ENCODE data around the gene MAEL. TPM values are rescaled to one million over a fixed set of nuclear protein-coding genes. Genes with fewer than 3 reads are reported as not detected.

The MAEL gene
- total and polyA plus RNA-seq, 2 experiments from 2014 or later, result 0.76 to 0.95 TPM

GRCh38 chr1:166956872-166957271, 32.2 kb upstream of the MAEL start (continued):
- no peak for TF ChIP-seq ETS1 (IDR thresholded peaks at IDR 0.05)
- TF ChIP-seq CTCF (conservative IDR thresholded peaks at IDR 0.05; ENCODE audit: low read depth in 2 of 2), result no peak
- no peak for TF ChIP-seq JUNB (IDR thresholded peaks at IDR 0.05; ENCODE audit: unreplicated experiment)

GRCh38 chr1:166960858-166961474, 28.1 kb upstream of the MAEL start:
- Mint-ChIP-seq H3K4me3 (no peak overlapping the region), H3K27me3 (ENCODE audit: insufficient read depth, low read depth, poor library complexity) (no peaks in the 10 kb centered on the region)
- ATAC-seq, result no peak

More at GRCh38 chr1:166960858-166961474, 28.1 kb upstream of the MAEL start:
- H4K20me1 ChIP-seq (replicated peaks; ENCODE audit: insufficient read depth), result no peaks in the 10 kb centered on the region
- H3K27me3 ChIP-seq (ENCODE audit: insufficient read depth), result no peaks in the 10 kb centered on the region
- peaks cover 2% of the 10 kb centered on the region; the same call in 1 of the 2 replicates for H3K9me2 ChIP-seq (ENCODE audit: insufficient read depth)
- Mint-ChIP-seq H3K9me3 (no peaks in the 10 kb centered on the region), H3K4me1 (no peaks in the 10 kb centered on the region), H3K36me3 (ENCODE audit: low read depth) (no peaks in the 10 kb centered on the region), H3K27ac (no peak overlapping the region)
- no peak overlapping the region for H3K27ac ChIP-seq (ENCODE audit: low read depth)
- no peaks in the 10 kb centered on the region for H3K36me3 ChIP-seq (ENCODE audit: insufficient read depth)
- TF ChIP-seq CTCF (conservative IDR thresholded peaks at IDR 0.05; ENCODE audit: low read depth in 2 of 2) (no peak), NANOG (IDR thresholded peaks at IDR 0.05; ENCODE audit: borderline replicate concordance) (no peak), REST (IDR thresholded peaks at IDR 0.05; ENCODE audit: unreplicated experiment) (no peak), ZNF331 (CRISPR knock-in tag; IDR thresholded peaks at IDR 0.05; ENCODE audit: low read depth) (no peak), EZH2phosphoT487 (IDR thresholded peaks at IDR 0.05; ENCODE audit: unreplicated experiment) (no peak), JUNB (IDR thresholded peaks at IDR 0.05; ENCODE audit: unreplicated experiment) (no peak), EZH2 (IDR thresholded peaks at IDR 0.05; ENCODE audit: low read depth, unreplicated experiment) (no peak), STAT1 (IDR thresholded peaks at IDR 0.05; ENCODE audit: unreplicated experiment) (no peak)
- no peak for DNase-seq (ENCODE audit: low spot score)
- H3K4me3 ChIP-seq, result no peak overlapping the region
- H3F3A ChIP-seq (replicated peaks; ENCODE audit: low read depth), result no peaks in the 10 kb centered on the region
- no peaks in the 10 kb centered on the region for H3K4me1 ChIP-seq (ENCODE audit: insufficient read depth)
- H3K79me2 ChIP-seq (replicated peaks; ENCODE audit: insufficient read depth), result no peaks in the 10 kb centered on the region
- H2AFZ ChIP-seq, result no peak overlapping the region
- H3K4me2 ChIP-seq, result no peak overlapping the region
